ENCODE data around the gene LRIG1. TPM values are rescaled to one million over a fixed set of nuclear protein-coding genes. Genes with fewer than 3 reads are reported as not detected.

Gene LRIG1
- total RNA-seq, 6 donors from 2014 or later = 45.2 to 119 (median 81.9) TPM

GRCh38 chr3:66380200-66380932 lies 120.5 kb downstream of the LRIG1 start:
- no peaks in the 10 kb centered on the region for H3K9me3 ChIP-seq
- no peak for TF ChIP-seq CTCF (IDR thresholded peaks at IDR 0.05)
- no peak for TF ChIP-seq POLR2A (IDR thresholded peaks at IDR 0.05)
- TF ChIP-seq POLR2AphosphoS5 (IDR thresholded peaks at IDR 0.05) = no peak
- no peak for TF ChIP-seq EP300 (IDR thresholded peaks at IDR 0.05)
- no peak overlapping the region for H3K27ac ChIP-seq
- H3K4me3 ChIP-seq = no peak overlapping the region
- WGBS, 2 donors = 95 to 97% methylated on average over 25 to 26 of the region's 26 CpGs
- H3K27me3 ChIP-seq = no peaks in the 10 kb centered on the region
- DNase-seq (no peak), ATAC-seq (ENCODE audit: low FRiP score in 2 of 2) (no peak)
- peaks cover 0 to 7% (median 1%) of the 10 kb centered on the region in 4 donors for H3K4me1 ChIP-seq
- peaks cover 43 to 90% (median 68%) of the 10 kb centered on the region in 4 donors for H3K36me3 ChIP-seq

GRCh38 chr3:66379565-66379964 lies 121.3 kb downstream of the LRIG1 start:
- no peak overlapping the region for H3K27ac ChIP-seq
- WGBS, 2 donors = 93 to 99% methylated on average over 9 of the region's 9 CpGs

DNA sequence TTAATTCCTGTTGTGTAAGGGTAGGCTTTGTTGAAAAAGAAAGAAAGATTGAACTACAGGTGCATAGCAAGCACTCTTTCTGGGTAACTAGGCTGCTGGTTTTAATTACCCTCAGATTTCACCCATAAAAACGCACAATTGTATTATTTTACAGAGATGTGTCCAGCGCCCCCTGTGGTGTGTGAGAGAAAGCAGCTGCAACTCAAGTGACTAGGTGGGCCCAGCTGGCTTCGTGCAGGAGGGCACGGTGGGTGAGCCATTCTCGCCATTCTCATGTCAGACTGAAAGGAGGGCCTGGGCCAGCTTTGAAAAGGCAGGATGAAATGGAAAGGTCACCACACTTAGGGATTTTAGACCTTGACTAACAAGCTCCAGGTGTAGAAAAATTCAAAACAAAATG lies 122.6 kb downstream of the LRIG1 start:
- Histone ChIP-seq H3K36me3 (peaks cover 39 to 75% (median 50%) of the 10 kb centered on the region in 4 donors), H3K9me3 (no peaks in the 10 kb centered on the region), H3K27ac (no peak overlapping the region), H3K27me3 (no peaks in the 10 kb centered on the region), H3K4me1 (peaks cover 0 to 7% (median 1%) of the 10 kb centered on the region in 4 donors), H3K4me3 (no peak overlapping the region)
- DNase-seq (no peak), ATAC-seq (ENCODE audit: low FRiP score in 2 of 2) (no peak)
- no peak for TF ChIP-seq POLR2AphosphoS5 (IDR thresholded peaks at IDR 0.05)
- TF ChIP-seq CTCF (IDR thresholded peaks at IDR 0.05) = peak in 5 of 6 experiments; percentile 15 to 24 (median 18)
- TF ChIP-seq POLR2A (IDR thresholded peaks at IDR 0.05) = no peak
- TF ChIP-seq EP300 (IDR thresholded peaks at IDR 0.05) = no peak
- 78 to 87% methylated on average over 5 of the region's 5 CpGs for WGBS, 2 donors

More at GRCh38 chr3:66379565-66379964, 121.3 kb downstream of the LRIG1 start:
- H3K9me3 ChIP-seq = no peaks in the 10 kb centered on the region
- peaks cover 0 to 7% (median 1%) of the 10 kb centered on the region in 4 donors for H3K4me1 ChIP-seq
- no peak overlapping the region for H3K4me3 ChIP-seq
- no peak for DNase-seq
- no peak for ATAC-seq (ENCODE audit: low FRiP score in 2 of 2)
- H3K27me3 ChIP-seq = no peaks in the 10 kb centered on the region
- TF ChIP-seq POLR2A (IDR thresholded peaks at IDR 0.05) (no peak), EP300 (IDR thresholded peaks at IDR 0.05) (no peak), POLR2AphosphoS5 (IDR thresholded peaks at IDR 0.05) (no peak), CTCF (IDR thresholded peaks at IDR 0.05) (no peak)
- peaks cover 39 to 82% (median 61%) of the 10 kb centered on the region in 4 donors for H3K36me3 ChIP-seq

DNA sequence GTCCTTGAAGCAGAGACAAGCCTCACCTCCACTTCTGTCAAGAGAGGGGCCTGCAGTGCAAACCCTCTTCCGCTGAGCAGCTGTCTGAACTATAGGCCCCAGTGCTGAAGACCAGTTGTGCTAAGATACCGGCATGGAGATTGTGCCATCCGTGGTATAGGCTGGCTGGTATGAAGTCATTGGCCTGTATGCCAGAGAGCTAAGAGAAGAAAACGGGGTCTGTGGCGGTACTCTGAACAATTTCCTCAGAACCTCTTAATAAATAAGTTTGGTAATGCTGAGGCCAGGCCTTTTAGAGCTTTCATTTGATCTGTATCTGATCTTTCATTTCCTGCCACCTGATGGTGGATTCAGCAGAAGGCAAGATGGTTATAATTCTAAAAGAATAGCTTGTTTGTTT lies 123.0 kb downstream of the LRIG1 start:
- Histone ChIP-seq H3K36me3 (peaks cover 35 to 71% (median 46%) of the 10 kb centered on the region in 4 donors), H3K9me3 (no peaks in the 10 kb centered on the region), H3K27ac (peak overlapping the region in 1 of 4 donors; percentile 12), H3K27me3 (no peaks in the 10 kb centered on the region), H3K4me1 (peaks cover 0 to 7% (median 1%) of the 10 kb centered on the region in 4 donors), H3K4me3 (no peak overlapping the region)
- 83 to 85% methylated on average over 4 to 5 of the region's 5 CpGs for WGBS, 2 donors
- DNase-seq = no peak
- no peak for TF ChIP-seq POLR2A (IDR thresholded peaks at IDR 0.05)
- TF ChIP-seq EP300 (IDR thresholded peaks at IDR 0.05) = no peak
- no peak for TF ChIP-seq CTCF (IDR thresholded peaks at IDR 0.05)
- no peak for TF ChIP-seq POLR2AphosphoS5 (IDR thresholded peaks at IDR 0.05)
- ATAC-seq (ENCODE audit: low FRiP score in 2 of 2) = no peak

Measured in upper lobe of left lung (tissue), 6 donors.